GM12875 (cell line): ENCODE measurements around the gene OR8D1.

Experiments
- H3K4me3 ChIP-seq: one replicate; pipeline ENCODE4 v1.5.1; 2011; ENCODE audit warnings: low read depth, low read length, control low read depth
- CTCF ChIP-seq: IDR thresholded peaks from 2 replicates; pipeline ENCODE4 v1.5.1; 2011; ENCODE audit warnings: low read depth, mild to moderate bottlenecking, control low read depth, inconsistent platforms, low read length, moderate library complexity, borderline replicate concordance; ENCODE audit not compliant: insufficient read depth

OR8D1 gene

GRCh38 chr11:124256076-124256475 lies 57.7 kb downstream of the OR8D1 start, which contains the start of gene OR8G5:
TSS of gene OR8G5 (plus strand) at chr11:124256376. CDS start at chr11:124264932, 8,556 bp downstream.
- no peak within 1 kb of the TSS for H3K4me3 ChIP-seq
- no peak for TF ChIP-seq CTCF
